Measurements from ENCODE around the gene SYVN1.
"Not testable (repeated sequence)": the region's sequence is repeated elsewhere in the genome, so short reads cannot be mapped to it uniquely, and the experiment has no call there.

The SYVN1 gene

GRCh38 chr11:65119670-65119995 is 14.7 kb downstream of the SYVN1 start:
- POLR2A ChIA-PET: interaction anchor here (1.0 to 3.7 kb wide), 2 partner anchors 15 to 239 kb away, joined by 3 to 56 read pairs; partner anchors contain the start of gene SYVN1
- no peak for DNase-seq (ENCODE audit: extremely low spot score)
- CTCF ChIA-PET: no interaction called here
- TF ChIP-seq FOXK2 (IDR thresholded peaks at IDR 0.05) (no peak), LEF1 (IDR thresholded peaks at IDR 0.05; ENCODE audit: borderline replicate concordance) (no peak), SUZ12 (IDR thresholded peaks at IDR 0.05) (no peak)

- CTCF ChIA-PET: interaction anchor here (0.5 to 0.7 kb wide), 2 partner anchors 13 to 43 kb away, joined by 3 read pairs; no protein-coding TSS in a partner anchor
- not testable (repeated sequence) for DNase-seq (ENCODE audit: extremely low spot score)
- POLR2A ChIA-PET: interaction anchor here (1.0 to 2.5 kb wide), 2 partner anchors 16 to 238 kb away, joined by 3 to 13 read pairs; partner anchors contain the start of gene SYVN1
Observed at GRCh38 chr11:65118891-65119669, 15.2 kb downstream of the SYVN1 start.

- no peak for DNase-seq (ENCODE audit: extremely low spot score)
- ChIA-PET POLR2A (interaction anchor here (0.9 to 2.5 kb wide), 8 partner anchors 10 to 316 kb away, joined by 3 to 13 read pairs (median 4); partner anchors contain the start of genes CAPN1 and SYVN1), CTCF (interaction anchor here (0.5 to 0.7 kb wide), 2 partner anchors 12 to 42 kb away, joined by 3 read pairs; no protein-coding TSS in a partner anchor)
- TF ChIP-seq ARNT (IDR thresholded peaks at IDR 0.05): no peak
- TF ChIP-seq FOXA1 (IDR thresholded peaks at IDR 0.05): no peak
- TF ChIP-seq CTBP1 (IDR thresholded peaks at IDR 0.05; ENCODE audit: borderline replicate concordance): no peak
Observed at GRCh38 chr11:65118097-65118837, 16.1 kb downstream of the SYVN1 start.

- TF ChIP-seq ELF4 (IDR thresholded peaks at IDR 0.05): peak; percentile 43
- no peak for TF ChIP-seq L3MBTL2 (conservative IDR thresholded peaks at IDR 0.05)
- TF ChIP-seq TARDBP (IDR thresholded peaks at IDR 0.05): no peak
- TF ChIP-seq BHLHE40 (IDR thresholded peaks at IDR 0.05; ENCODE audit: borderline replicate concordance): no peak
- TF ChIP-seq NFRKB (IDR thresholded peaks at IDR 0.05): no peak
- TF ChIP-seq FOXM1 (IDR thresholded peaks at IDR 0.05; ENCODE audit: borderline replicate concordance): no peak
- TF ChIP-seq FOXK2 (IDR thresholded peaks at IDR 0.05): no peak
- peak; percentile 92 for DNase-seq (ENCODE audit: extremely low spot score)
- ChIA-PET POLR2A (interaction anchor here (0.9 to 2.5 kb wide), 12 partner anchors 11 to 315 kb away, joined by 3 to 13 read pairs (median 3); partner anchors contain the start of genes CAPN1, POLA2, SAC3D1 and SYVN1), CTCF (interaction anchor here (0.6 to 1.1 kb wide), 4 partner anchors 34 to 229 kb away, joined by 3 to 8 read pairs (median 4); partner anchors contain the start of gene CDCA5)
Observed at GRCh38 chr11:65117206-65118096, 16.9 kb downstream of the SYVN1 start, which contains the start of gene ZNHIT2. TSS of gene ZNHIT2 (minus strand) at chr11:65117701. CDS start at chr11:65117653, 48 bp downstream.

- DNase-seq (ENCODE audit: extremely low spot score): no peak
- POLR2A ChIA-PET: interaction anchor here (0.7 to 2.5 kb wide), 11 partner anchors 9 to 267 kb away, joined by 3 to 13 read pairs (median 3); partner anchors contain the start of genes CAPN1, POLA2, SAC3D1 and SYVN1
- CTCF ChIA-PET: interaction anchor here (0.6 to 1.1 kb wide), 3 partner anchors 91 to 229 kb away, joined by 3 to 8 read pairs (median 4); no protein-coding TSS in a partner anchor
- TF ChIP-seq L3MBTL2 (conservative IDR thresholded peaks at IDR 0.05): peak; percentile 94
- TF ChIP-seq ARNT (IDR thresholded peaks at IDR 0.05): no peak
Observed at GRCh38 chr11:65116370-65117205, 17.7 kb downstream of the SYVN1 start.

GRCh38 chr11:65115361-65116082 is 18.8 kb downstream of the SYVN1 start:
- ChIA-PET POLR2A (interaction anchor here (1.0 to 2.3 kb wide), 2 partner anchors 13 to 32 kb away, joined by 3 to 6 read pairs; no protein-coding TSS in a partner anchor), CTCF (no interaction called here)
- TF ChIP-seq SUZ12 (IDR thresholded peaks at IDR 0.05): no peak
- no peak for TF ChIP-seq CTBP1 (IDR thresholded peaks at IDR 0.05; ENCODE audit: borderline replicate concordance)
- TF ChIP-seq NFRKB (IDR thresholded peaks at IDR 0.05): no peak
- TF ChIP-seq HDGF (IDR thresholded peaks at IDR 0.05; ENCODE audit: borderline replicate concordance): 0 out of 2 replicates have a peak, but pooled peaks have one; percentile 16
- TF ChIP-seq SP1 (IDR thresholded peaks at IDR 0.05): no peak
- no peak for TF ChIP-seq FOXM1 (IDR thresholded peaks at IDR 0.05; ENCODE audit: borderline replicate concordance)
- TF ChIP-seq ZNF384 (IDR thresholded peaks at IDR 0.05): no peak
- no peak for TF ChIP-seq FOXA1 (IDR thresholded peaks at IDR 0.05)
- no peak for TF ChIP-seq LEF1 (IDR thresholded peaks at IDR 0.05; ENCODE audit: borderline replicate concordance)
- TF ChIP-seq BHLHE40 (IDR thresholded peaks at IDR 0.05; ENCODE audit: borderline replicate concordance): no peak
- no peak for TF ChIP-seq ARNT (IDR thresholded peaks at IDR 0.05)
- 0 out of 2 replicates have a peak, but pooled peaks have one; percentile 18 for TF ChIP-seq ELF4 (IDR thresholded peaks at IDR 0.05)
- no peak for DNase-seq (ENCODE audit: extremely low spot score)
